Daoy (cell line): Measurements from ENCODE around the gene ACAP1. TPM values are rescaled to one million over a fixed set of nuclear protein-coding genes. Genes with fewer than 3 reads are reported as not detected.
A peak's percentile ranks its signal among the peaks of the same experiment; 100 is the strongest.
"Not testable (repeated sequence)": the region's sequence is repeated elsewhere in the genome, so short reads cannot be mapped to it uniquely, and the experiment has no call there.

Experiments
- DNase-seq: peaks from one replicate; pipeline ENCODE4 v3.0.0-alpha.2; 2015; ENCODE audit warnings: low read depth
- total RNA-seq: library from RNA; depleted of rRNA; stranded (reverse); fragments of >200 nt; shearing (Covaris generic); gene quantifications from 2 replicates; pipeline ENCODE4 v1.2.3, GENCODE V29; 2014

ACAP1 gene
- total RNA-seq, 1 experiment from 2014 or later = 2.7 TPM

DNA sequence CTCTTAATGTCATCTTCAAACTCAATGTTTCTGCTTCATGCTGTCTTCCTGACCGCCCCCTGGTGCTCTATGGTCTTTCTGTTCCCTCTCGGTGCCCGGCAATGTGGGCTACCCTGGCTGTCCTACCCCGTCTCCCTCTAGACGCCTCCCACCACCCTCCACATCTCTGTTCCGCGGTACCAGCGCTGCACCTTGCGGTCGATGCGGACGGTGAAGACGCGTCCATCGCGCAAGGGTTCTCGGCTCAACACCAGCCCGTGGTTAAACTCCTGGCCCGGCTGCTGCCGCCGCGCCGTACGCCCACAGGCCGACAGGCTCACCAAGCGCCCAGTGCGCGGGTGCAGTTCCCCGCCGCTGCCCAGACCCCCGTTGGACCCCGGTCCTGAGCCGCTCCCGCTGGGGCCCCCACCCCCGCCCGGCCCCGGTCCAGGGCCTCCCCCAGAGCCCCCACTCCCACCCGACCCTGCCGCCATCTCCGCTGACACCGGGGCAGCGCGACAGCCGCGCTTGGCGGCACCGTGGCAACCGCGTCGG is 7.4 kb upstream of the ACAP1 start, which contains the start of gene NEURL4:
Gene NEURL4, minus strand, starts transcription at position 496 of the 534 bp plus-strand sequence. Its CDS starts 23 bp downstream, at position 473.
- no peak for DNase-seq

DNA sequence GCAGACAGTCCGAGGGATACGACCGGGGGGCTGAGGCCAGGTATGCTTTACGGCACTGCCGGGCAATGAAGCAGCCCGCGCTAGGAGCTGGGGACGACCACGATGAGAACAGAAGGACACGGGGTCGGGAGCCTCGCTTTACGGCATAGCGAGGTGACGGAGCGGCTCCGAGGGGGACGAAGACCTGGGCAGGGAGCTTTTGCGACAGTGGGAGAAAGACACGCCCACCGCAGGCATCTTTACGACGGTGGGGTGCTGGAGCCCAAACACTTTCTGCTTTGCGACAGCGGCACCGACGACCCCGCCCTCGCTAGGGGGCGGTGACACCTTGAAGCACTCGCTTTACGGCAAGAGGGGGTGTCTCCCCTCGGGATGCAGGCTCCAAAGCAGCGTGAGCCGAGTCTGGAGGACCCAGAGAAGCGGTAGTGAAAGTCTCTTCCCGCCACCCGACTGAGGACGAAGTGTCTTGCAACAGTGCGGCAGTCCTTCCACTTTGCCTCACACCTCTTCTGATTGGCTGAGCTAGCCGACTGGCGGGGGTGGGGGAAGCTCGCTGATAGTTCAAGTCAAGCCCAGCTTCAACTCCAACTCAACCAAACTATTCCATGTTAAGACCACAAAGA is 6.8 kb upstream of the ACAP1 start:
- DNase-seq = peak; percentile 99

DNA sequence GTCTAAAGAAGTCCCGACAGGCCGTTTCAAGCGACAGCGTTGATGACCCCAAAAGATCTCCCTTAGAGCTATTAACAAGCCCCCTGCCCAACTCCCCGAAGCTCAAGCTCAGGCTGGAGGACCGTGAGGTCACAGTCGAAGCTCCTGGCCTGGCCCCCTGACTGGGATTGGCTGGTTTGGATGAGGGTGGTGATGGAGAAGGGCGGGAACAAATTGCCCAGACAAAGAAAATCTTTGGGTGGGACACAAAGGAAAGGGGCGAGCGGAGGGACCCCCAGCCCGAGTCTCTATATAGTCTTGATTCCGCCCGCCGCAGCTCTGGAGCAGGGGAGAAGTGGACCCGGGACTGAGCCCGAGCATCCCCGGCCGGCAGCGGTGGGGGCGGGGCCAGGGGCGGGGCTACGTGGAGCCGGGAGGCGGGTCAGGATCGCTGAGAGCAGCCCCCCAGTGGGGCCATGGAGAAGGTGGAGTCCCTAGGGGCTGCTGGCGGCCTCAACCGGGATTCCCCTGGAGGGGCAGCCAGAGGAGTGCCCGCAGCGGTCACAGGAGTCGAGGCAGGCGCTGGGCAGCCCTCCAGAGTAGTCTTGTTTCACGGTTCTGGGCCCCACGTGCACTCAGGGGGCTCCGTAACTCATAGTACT is 6.2 kb upstream of the ACAP1 start:
- peak; percentile 91 for DNase-seq

DNA sequence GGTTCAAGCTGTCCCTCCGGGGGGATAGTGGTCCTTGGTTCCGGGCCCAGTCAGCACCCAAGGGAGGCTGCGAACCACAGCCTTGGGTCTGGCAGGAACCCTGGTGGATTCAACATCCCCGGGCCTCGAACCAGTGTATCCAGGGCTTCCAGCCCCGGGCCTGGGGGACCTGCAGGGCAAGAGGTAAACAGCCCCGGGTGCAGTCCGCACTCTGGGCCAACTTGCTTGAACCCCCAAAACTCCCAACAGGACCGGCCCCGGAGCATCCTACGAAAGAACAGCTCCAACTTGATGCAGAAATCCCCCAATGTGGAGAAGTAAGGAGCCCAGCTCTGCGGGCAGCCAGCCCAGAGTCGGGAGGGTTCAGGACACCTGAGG is 5.7 kb upstream of the ACAP1 start:
- DNase-seq = no peak

DNA sequence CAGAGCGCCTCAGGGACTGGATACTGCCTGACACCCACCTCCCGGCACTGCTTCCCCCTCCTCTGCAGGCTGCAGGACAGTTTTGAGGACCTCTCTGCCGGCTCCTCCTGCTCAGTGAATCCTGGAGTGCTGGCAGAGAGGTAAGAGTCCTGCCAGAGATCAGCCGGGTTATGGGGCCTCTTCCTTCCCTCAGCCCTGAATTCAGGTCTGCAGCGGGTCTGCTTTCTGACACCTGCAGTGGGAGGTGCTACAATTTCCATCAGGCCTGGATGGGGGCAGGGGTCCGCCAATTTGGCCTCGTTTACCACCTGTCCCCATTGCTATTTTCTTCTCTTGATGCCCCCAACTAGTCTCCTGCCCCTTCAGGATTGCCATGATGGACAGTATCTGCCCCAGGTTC is 4.2 kb upstream of the ACAP1 start:
- DNase-seq = no peak

DNA sequence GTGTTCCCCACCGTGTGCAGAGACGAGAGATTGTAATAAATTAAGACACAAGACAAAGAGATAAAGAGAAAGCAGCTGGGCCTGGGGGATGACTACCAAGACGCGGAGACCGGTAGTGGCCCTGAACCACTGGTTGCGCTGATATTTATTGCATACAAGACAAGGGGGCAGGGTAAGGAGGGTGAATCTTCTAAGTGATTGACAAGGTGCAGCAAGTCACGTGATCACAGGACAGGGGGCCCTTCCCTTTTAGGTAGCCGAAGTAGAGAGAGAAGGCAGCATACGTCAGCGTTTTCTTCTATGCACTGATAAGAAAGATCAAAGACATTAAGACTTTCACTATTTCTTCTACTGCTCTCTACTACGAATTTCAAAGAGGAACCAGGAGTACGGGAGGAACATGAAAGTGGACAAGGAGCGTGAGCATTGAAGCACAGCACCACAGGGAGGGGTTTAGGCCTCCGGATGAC is 3.7 kb upstream of the ACAP1 start:
- DNase-seq = not testable (repeated sequence)

DNA sequence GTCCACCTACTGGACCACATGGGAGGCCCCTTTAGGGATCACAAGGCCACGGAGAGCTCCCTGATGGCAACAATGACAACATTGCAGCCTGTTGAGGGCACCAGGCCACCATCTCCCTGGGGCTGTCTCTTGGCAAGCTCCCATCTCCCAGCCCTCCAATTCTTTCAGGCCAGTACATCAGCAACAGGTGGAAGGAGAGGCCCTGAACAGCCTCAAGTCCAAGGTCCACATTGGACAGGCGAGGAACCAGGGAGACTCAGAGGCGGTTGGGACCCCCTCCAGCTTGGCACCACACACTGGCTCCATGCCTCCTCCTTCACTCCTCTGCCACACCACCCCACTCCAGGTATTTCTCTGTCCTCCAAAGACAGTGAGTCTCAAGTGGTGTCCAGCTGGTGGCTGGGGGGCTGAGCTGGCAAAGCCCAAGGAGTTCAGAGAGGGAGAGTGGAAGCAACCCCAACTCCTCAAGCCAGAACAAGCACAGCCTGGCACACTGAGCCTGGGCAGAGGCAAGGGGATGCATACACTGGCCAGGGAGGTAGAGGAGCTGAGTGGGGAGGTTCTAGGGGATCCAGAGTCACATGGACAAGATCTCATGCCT is 1.3 kb upstream of the ACAP1 start:
- no peak for DNase-seq

DNA sequence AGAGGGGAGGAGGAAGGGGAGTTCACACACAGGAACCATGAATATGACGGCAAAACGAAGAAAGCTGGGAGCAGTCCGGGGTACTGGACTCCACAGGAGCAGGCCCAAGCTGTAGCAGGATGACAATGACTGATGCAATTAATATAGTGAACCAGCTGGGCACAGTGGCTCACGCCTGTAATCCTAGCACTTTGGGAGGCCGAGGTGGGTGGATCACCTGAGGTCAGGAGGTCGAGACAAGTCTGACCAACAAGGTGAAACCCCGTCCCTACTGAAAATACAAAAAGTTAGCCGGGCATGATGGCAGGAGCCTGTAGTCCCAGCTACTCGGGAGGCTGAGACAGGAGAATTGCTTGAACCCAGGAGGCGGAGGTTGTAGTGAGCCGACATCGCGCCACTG is 564 bp upstream of the ACAP1 start:
- not testable (repeated sequence) for DNase-seq

DNA sequence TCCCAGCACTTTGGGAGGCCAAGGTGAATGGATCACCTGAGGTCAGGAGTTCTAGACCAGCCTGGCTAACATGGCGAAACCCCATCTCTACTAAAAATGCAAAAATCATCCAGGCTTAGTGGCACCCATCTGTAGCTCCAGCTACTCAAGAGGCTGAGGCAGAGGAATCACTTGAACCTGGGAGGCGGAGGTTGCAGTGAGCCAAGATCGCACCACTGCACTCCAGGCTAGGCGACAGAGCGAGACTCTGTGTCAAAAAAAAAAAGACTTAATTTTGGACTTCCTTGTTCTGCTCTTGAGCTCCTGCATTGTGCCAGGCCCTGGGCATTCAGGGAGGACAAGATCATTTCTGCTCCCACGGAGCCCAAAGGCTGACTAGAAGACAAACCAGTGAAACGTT is 1.3 kb downstream of the ACAP1 start:
- DNase-seq = not testable (repeated sequence)

DNA sequence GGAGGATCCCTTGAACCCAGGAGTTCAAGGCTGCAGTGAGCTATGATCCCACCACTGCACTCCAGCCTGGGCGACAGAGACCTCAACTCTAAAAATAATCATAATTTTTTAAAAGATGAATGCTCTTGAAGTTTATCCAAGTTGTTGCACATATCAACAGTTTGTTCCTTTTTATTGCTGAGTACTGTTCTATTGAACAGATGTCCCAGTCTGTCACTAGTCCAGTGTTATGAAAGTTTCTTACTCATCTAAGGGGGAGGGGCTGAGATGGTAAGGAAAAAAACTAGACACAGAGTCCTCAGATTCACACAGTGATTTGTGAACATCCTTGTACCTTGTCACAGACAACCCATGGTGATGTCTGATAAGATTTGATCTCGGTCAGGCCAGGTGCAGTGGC is 3.9 kb downstream of the ACAP1 start:
- DNase-seq = no peak

DNA sequence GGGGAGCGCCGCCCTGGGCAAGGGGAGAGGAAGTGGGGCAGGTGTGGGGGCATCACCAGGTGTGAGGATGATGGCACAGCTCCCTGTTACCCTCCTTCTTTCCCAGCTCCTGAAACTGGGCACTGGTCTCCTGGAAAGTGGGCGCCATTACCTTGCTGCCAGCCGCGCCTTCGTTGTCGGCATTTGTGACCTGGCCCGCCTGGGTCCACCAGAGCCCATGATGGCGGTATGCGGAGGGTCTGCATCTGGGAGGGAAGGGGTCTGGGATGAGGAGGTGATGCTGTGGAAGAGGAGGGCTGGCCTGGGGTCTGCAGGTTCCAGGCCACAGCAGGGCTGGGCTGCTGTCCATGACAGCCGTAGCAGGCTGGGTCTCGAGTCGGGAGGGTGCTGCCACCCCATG is 5.5 kb downstream of the ACAP1 start:
- DNase-seq = no peak

DNA sequence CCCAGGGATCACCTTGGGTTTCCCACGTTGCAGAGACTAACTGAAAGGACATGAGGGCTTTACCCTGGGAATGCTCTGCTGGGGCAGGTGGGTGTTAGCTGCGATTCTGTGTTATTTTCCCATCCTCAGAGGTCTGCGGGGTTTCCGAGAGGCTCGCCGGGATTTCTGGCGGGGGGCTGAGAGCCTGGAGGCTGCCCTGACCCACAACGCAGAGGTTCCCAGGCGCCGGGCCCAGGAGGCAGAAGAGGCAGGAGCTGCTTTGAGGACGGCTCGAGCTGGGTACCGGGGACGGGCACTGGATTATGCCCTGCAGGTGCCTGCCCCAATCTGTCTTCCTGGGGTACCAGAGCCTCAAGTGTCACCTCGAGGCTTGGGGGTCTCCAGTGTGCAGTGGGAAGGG is 6.9 kb downstream of the ACAP1 start:
- DNase-seq = no peak

DNA sequence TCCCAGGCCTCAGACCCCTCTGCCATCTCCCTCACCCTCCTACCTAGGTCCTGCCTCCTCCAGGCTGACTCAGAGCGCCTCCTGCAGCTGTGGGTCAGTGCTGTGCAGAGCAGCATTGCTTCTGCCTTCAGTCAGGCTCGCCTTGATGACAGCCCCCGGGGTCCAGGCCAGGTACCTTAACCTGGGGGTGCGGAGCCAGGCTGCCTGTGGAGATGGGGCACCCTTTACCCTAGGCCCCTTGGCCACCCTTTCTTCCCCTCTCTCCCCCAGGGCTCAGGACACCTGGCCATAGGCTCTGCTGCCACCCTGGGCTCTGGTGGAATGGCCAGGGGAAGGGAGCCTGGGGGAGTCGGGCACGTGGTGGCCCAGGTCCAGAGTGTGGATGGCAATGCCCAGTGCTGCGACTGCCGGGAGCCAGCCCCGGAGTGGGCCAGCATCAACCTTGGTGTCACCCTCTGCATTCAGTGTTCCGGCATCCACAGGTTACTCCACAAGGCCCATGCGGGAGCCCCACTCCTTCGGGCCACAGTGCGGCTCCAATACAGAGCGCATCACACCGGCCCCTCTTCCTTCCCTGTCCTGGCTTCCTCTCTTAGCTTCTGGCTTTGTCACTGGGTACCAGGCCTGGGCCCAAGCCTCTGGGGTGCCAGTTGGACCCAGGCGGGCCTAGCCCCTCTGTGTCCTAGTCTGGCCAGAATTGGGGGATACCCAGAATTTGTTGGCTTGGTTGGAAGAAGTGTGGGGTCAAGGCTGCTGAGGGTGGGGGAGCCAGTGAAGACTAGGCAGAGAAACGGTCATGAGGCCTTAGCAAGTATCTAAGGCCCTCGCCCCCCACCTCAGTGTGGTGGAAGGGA is 10.7 kb downstream of the ACAP1 start:
- DNase-seq = no peak

DNA sequence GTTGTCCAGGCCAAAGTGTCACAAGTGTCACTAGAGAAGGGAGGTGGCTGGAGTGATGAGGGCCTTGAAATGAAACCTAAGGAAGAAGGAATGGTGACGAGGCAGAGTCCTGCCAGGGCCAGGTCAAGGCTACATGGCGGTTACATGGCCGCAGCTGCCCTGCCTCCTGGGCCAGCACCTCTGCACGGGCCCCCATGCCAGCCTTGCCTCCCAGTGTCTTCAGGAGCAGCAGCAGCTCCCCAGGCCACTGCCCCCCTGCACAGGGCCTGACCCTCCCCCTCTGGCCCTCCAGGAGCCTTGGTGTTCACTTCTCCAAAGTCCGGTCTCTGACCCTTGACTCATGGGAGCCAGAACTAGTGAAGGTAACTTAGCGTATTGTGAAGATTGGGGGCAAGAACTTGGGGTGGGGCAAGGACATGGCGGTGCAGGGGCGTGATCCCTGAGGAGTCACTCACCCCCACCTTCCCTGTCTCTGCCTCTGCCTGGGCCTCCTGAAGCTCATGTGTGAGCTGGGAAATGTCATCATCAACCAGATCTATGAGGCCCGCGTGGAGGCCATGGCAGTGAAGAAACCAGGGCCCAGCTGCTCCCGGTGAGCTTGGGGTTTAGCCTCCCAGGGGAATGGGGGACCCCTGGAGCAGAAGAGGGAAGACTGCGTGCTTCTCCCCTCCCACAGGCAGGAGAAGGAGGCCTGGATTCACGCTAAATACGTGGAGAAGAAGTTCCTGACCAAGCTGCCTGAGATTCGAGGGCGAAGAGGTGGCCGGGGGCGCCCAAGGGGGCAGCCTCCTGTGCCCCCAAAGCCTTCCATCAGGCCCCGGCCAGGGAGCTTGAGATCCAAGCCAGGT is 11.5 kb downstream of the ACAP1 start:
- no peak for DNase-seq

DNA sequence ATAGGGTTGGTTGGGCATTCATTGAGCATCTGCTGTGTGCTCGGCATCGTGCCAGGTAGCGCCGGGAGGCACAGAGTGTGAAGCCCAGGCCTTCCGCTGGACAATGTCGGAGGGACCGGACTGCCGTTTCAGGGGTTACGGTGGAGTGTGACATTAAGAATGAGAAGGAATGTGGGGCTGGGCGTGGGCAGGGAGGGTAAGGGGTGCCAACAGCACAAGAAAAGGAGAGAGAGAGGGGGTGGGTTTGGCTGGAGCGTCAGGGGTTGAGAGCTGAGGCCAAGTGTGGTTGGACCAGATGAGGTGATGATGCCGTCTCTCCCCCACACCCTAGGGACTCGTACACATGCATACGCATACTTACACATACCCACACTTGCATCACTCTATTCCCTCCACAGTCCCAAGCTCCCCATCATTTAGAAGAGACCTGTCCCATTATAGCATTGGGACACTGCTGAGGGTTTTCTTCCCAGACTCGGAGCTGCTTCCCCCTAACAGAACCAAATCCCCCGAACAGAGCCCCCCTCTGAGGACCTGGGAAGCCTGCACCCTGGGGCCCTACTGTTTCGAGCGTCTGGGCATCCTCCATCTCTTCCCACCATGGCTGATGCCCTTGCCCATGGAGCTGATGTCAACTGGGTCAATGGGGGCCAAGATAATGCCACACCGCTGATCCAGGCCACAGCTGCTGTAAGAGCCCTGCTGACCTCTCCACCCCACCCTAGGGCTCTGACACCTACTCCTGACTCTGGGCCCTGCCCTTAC is 12.3 kb downstream of the ACAP1 start:
- DNase-seq = no peak

DNA sequence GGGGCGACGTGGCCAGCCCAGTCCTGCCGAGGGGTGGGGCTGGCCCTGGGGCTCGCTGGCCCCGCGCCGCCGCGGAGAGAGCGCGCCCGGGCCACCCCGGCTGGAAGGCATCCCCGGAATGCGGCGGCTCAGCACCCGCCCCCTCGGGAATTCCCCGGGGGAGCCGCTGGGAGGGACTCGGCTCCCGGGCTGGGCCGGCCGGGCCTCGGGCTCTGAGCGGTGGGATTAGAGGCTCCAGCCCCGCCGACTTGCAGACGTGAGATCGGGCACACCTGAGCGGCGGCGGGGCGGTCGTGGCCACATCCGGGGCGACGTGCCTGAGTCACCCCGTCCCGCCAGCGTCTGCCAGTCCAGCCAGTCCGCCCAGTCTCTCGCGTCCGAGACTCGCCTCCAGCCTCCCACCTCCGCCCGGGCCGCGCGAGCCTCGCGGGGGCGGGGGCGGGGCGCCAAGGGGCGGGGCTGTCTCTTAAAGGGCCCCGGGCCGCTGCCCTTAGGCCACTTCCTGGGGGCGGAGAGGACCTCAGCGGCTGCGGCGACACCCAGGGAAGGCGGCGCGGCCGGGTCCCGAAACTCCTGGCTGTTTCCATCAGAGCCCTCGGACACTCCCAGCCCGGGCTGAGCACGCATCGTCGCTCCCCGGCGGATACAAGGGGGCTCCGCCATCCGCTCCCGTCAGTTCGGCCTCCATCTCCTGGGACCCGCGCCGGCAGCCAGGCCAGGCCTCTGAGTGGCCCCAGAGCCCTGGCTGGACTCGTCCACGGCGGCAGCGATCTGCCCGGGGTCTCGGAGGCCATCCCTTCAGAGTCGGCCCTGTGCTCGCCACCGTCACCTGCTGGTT is 15.6 kb downstream of the ACAP1 start, which contains the start of gene KCTD11:
Gene KCTD11, plus strand, starts transcription at position 498 of the 838 bp plus-strand sequence.
- DNase-seq = peak; percentile 95

DNA sequence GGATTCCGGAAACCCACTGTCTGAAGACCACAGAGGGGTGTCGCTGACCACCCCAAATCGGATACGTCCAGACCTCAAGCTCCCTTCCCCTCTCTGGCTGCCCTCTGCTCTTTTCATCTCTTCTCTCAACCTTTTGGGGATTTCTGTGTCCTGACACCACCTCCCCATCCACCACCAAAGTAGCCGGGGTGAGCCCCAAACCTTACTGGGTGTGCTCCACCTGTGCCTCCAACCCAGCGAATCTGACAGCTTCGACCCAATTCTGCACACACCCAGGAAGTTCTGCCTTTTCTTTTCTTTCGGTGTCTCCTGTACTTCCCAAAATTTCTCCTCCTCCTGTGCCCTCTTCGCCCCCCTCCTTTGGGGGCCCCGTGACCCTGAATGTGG is 16.2 kb downstream of the ACAP1 start:
- no peak for DNase-seq

DNA sequence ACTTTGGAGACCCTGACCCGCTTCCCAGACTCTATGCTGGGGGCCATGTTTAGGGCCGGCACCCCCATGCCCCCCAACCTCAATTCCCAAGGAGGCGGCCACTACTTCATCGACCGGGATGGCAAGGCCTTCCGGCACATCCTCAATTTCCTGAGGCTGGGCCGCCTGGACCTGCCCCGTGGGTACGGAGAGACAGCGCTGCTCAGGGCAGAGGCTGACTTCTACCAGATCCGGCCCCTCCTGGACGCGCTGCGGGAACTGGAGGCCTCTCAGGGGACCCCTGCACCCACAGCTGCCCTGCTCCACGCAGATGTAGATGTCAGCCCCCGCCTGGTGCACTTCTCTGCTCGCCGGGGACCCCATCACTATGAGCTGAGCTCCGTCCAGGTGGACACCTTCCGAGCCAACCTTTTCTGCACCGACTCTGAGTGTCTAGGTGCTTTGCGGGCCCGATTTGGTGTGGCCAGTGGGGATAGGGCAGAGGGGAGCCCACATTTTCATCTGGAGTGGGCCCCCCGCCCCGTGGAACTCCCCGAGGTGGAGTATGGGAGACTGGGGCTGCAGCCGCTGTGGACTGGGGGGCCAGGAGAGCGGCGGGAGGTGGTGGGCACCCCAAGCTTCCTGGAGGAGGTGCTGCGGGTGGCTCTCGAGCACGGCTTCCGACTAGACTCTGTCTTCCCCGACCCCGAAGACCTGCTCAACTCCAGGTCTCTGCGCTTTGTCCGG is 16.7 kb downstream of the ACAP1 start:
- DNase-seq = no peak
